ENCODE measurements around the gene ACIN1.

GRCh38 chr14:23089498-23090253, 5.3 kb downstream of the ACIN1 start:
- TF ChIP-seq SNAPC5 (CRISPR knock-in tag; IDR thresholded peaks at IDR 0.05), result no peak
- no peak for TF ChIP-seq NBN (IDR thresholded peaks at IDR 0.05; ENCODE audit: low read depth)
- TF ChIP-seq ZNF134 (CRISPR knock-in tag; conservative IDR thresholded peaks at IDR 0.05), result no peak

Data from K562 (cell line).